Fibroblast of lung (primary cell): ENCODE data around the gene SLC6A20. TPM values are rescaled to one million over a fixed set of nuclear protein-coding genes. Genes with fewer than 3 reads are reported as not detected.

Experiments used
- DNase-seq, 2 donors: peaks; one replicate each; pipeline versions ENCODE4 v3.0.0 to v3.0.0-alpha.2; 2010; ENCODE audit warnings: low read depth in 2 of 2
- H2AFZ ChIP-seq: 2 replicates; pipeline ENCODE4 v1.5.1; 2012; ENCODE audit warnings: low read length, control low read depth, inconsistent platforms
- H3K27ac ChIP-seq: 2 replicates; pipeline ENCODE4 v1.5.1; 2011; ENCODE audit warnings: low read length, control low read depth; ENCODE audit not compliant: insufficient read depth
- H3K27me3 ChIP-seq: 2 replicates; pipeline ENCODE4 v1.5.1; 2011; ENCODE audit warnings: mild to moderate bottlenecking, low read length; ENCODE audit not compliant: control insufficient read depth, insufficient read depth
- H3K36me3 ChIP-seq: 2 replicates; pipeline ENCODE4 v1.5.1; 2011; ENCODE audit warnings: low read length; ENCODE audit not compliant: control insufficient read depth, insufficient read depth
- H3K4me1 ChIP-seq: 2 replicates; pipeline ENCODE4 v1.5.1; 2011; ENCODE audit warnings: low read length; ENCODE audit not compliant: control insufficient read depth, insufficient read depth; ENCODE audit errors: extremely low read depth
- H3K4me2 ChIP-seq: 2 replicates; pipeline ENCODE4 v1.5.1; 2011; ENCODE audit warnings: low read length, control low read depth; ENCODE audit not compliant: insufficient read depth; ENCODE audit errors: extremely low read depth
- H3K4me3 ChIP-seq, 4 experiments: fragments of 200-600 bp in 1 of 4; sonication (generic) in 1 of 4; replicated peaks in 1 of 4; 2 replicates each; pipeline ENCODE4 v1.5.1; 2011 to 2016; ENCODE audit warnings: low read length in 4 of 4, low read depth in 3 of 4, mild to moderate bottlenecking in 3 of 4, control low read depth in 2 of 4, inconsistent platforms in 1 of 4, mixed read lengths in 1 of 4; ENCODE audit not compliant: insufficient read depth in 1 of 4; ENCODE audit errors: control extremely low read depth in 1 of 4
- H3K79me2 ChIP-seq: 2 replicates; pipeline ENCODE4 v1.5.1; 2012; ENCODE audit warnings: mild to moderate bottlenecking, low read length, inconsistent platforms; ENCODE audit not compliant: control insufficient read depth, insufficient read depth
- H3K9ac ChIP-seq: 2 replicates; pipeline ENCODE4 v1.5.1; 2011; ENCODE audit warnings: mild to moderate bottlenecking, low read length, control low read depth; ENCODE audit not compliant: insufficient read depth
- H3K9me3 ChIP-seq: 2 replicates; pipeline ENCODE4 v1.5.1; 2012; ENCODE audit warnings: low read depth, low read length; ENCODE audit not compliant: control insufficient read depth, insufficient read depth
- H4K20me1 ChIP-seq: 2 replicates; pipeline ENCODE4 v1.5.1; 2011; ENCODE audit warnings: low read length; ENCODE audit not compliant: control insufficient read depth, insufficient read depth; ENCODE audit errors: extremely low read depth
- EZH2 ChIP-seq: IDR thresholded peaks from 2 replicates; pipeline ENCODE4 v1.5.1; 2012; ENCODE audit warnings: low read length, control low read depth, mild to moderate bottlenecking; ENCODE audit errors: missing control alignments
- polyA plus RNA-seq, 2 donors: library from polyadenylated mRNA; depleted of rRNA in 1 of 2; stranded (reverse) in 1 of 2; unstranded in 1 of 2; fragments of >200 nt; gene quantifications; 2 replicates each; pipeline ENCODE4 v1.2.1, GENCODE V29; 2011 to 2012; ENCODE audit warnings: missing spikeins in 1 of 2
- total RNA-seq: library from RNA; depleted of rRNA; stranded (reverse); fragments of >200 nt; gene quantifications from 2 replicates; pipeline ENCODE4 v1.2.1, GENCODE V29; 2014
- TF ChIP-seq, protein P1 (sequence below), 2 donors: IDR thresholded peaks in 1 of 2; conservative IDR thresholded peaks in 1 of 2; 1 replicate in 1 of 2; 2 replicates in 1 of 2; pipeline ENCODE4 v1.5.1; 2011 to 2012; ENCODE audit warnings: low read length in 2 of 2, control low read depth in 1 of 2, inconsistent platforms in 1 of 2, low read depth in 1 of 2, mild to moderate bottlenecking in 1 of 2

Gene SLC6A20
- total and polyA plus RNA-seq, 2 donors (not counting 1 experiment from before 2014, with no cell fraction given) = not detected

DNA sequence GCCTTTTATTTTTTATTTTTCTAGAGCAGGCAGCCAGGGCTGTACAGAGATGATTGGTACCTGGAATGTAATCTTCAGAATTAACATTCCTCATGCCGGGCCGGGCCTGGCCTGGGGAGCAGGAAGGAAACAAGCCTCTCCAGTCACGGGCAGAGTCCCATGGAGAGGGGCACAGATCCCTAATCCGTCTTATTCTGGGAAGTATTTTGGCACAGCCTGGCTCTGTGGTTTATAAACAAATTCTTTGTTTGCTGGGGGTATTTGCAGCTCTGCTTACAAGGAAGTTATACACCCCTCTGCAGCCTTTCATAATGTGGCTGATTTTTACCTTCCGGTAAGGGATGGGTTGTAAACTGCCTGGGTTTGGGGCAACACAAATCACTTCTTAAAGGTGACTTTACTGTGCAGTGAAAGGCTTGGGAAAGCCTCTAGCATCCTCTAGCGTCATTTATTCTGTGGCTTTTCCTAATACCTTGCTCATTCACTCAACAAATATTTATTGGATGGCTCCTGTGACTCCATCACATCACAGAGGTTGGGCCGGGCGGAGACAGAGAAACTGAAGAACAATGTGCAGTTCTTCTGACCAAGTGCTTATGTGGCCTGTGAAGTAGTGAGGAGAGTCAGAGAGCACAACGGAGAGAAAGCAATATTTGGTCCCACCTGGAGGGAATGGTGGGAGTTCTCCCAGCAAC, 2.7 kb downstream of the SLC6A20 start:
- peak; percentile 24 for TF ChIP-seq EZH2
- TF ChIP-seq, protein P1, sequence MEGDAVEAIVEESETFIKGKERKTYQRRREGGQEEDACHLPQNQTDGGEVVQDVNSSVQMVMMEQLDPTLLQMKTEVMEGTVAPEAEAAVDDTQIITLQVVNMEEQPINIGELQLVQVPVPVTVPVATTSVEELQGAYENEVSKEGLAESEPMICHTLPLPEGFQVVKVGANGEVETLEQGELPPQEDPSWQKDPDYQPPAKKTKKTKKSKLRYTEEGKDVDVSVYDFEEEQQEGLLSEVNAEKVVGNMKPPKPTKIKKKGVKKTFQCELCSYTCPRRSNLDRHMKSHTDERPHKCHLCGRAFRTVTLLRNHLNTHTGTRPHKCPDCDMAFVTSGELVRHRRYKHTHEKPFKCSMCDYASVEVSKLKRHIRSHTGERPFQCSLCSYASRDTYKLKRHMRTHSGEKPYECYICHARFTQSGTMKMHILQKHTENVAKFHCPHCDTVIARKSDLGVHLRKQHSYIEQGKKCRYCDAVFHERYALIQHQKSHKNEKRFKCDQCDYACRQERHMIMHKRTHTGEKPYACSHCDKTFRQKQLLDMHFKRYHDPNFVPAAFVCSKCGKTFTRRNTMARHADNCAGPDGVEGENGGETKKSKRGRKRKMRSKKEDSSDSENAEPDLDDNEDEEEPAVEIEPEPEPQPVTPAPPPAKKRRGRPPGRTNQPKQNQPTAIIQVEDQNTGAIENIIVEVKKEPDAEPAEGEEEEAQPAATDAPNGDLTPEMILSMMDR (conservative IDR thresholded peaks at IDR 0.05 in 1 of 2, IDR thresholded peaks at IDR 0.05 in 1 of 2; ENCODE audit: low read depth in 1 of 2, low read length in 2 of 2) = no peak
- Histone ChIP-seq H3K9me3 (no peaks in the 10 kb centered on the region), H3K36me3 (no peaks in the 10 kb centered on the region), H4K20me1 (peaks cover 2% of the 10 kb centered on the region), H3K4me2 (no peak overlapping the region), H3K4me1 (peaks cover 4% of the 10 kb centered on the region), H3K27me3 (peaks cover 54% of the 10 kb centered on the region), H3K27ac (no peak overlapping the region), H3K79me2 (no peaks in the 10 kb centered on the region), H3K9ac (no peak overlapping the region), H3K4me3 (no peak overlapping the region), H2AFZ (no peak overlapping the region)
- no peak for DNase-seq

DNA sequence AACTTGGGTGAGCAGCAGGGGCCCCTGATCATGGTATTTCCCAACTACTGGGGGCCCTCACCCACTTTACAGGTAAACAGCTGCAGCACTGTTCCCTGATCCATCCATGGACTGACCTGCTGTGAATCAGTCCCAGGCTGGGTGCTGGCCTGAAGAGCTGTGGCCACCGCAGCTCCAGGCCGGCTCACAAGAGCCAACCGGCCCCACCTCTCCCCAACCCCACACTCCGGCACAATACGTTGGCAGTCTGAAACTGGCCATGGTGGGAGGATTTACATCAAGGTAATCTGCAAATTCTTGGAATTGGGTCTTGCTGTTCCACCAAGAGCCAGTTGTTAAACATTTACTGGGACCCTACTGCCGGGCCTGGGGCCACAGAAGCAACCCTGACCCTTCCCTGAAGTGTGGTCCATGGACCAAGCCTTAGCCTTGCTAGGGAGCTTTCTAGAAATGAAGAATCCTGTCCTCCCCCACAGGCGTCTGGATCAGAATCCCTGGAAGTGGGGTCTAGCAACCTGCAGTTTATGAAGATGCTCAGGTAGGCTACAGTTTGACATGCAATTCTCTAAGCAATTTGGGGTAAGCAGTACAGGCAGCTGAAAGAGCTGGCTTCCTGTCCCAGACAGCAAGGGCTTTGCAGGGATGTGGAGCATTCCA, 3.7 kb downstream of the SLC6A20 start:
- H4K20me1 ChIP-seq = peaks cover 2% of the 10 kb centered on the region
- no peak overlapping the region for H3K9ac ChIP-seq
- no peak for TF ChIP-seq EZH2
- TF ChIP-seq, protein P1 (conservative IDR thresholded peaks at IDR 0.05 in 1 of 2, IDR thresholded peaks at IDR 0.05 in 1 of 2; ENCODE audit: low read depth in 1 of 2, low read length in 2 of 2) = no peak

DNA sequence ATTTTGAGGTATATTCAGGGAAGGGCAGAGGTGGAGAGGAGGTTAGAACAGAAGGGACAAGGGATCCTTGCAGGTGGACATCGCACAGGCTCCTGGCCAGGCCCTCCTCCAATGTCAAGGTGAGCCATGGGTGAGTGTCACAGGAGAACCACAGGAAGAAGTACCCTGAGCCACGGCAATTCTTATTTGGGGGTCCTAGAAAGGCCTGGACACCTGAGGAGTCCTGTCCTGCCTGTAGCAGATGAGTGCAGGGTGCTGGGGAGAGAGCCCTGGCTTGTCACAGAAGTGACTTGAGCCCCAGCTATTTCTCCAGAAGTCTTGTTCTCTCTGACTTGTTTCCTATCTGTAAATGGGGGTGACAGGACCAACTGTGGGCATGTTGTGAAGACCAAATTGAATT, 4.3 kb downstream of the SLC6A20 start:
- TF ChIP-seq EZH2 = no peak
- TF ChIP-seq, protein P1 (conservative IDR thresholded peaks at IDR 0.05 in 1 of 2, IDR thresholded peaks at IDR 0.05 in 1 of 2; ENCODE audit: low read depth in 1 of 2, low read length in 2 of 2) = no peak
- H3K4me3 ChIP-seq = no peak overlapping the region
- H3K27ac ChIP-seq = no peak overlapping the region
- H3K4me1 ChIP-seq = peaks cover 4% of the 10 kb centered on the region
- no peaks in the 10 kb centered on the region for H3K79me2 ChIP-seq
- no peaks in the 10 kb centered on the region for H3K9me3 ChIP-seq
- H3K27me3 ChIP-seq = peaks cover 57% of the 10 kb centered on the region
- H3K36me3 ChIP-seq = no peaks in the 10 kb centered on the region
- no peak for DNase-seq
- H2AFZ ChIP-seq = no peak overlapping the region
- H4K20me1 ChIP-seq = peaks cover 2% of the 10 kb centered on the region
- no peak overlapping the region for H3K4me2 ChIP-seq
- no peak overlapping the region for H3K9ac ChIP-seq

More for the DNA sequence above, 3.7 kb downstream of the SLC6A20 start:
- H3K4me1 ChIP-seq = peaks cover 4% of the 10 kb centered on the region
- no peak overlapping the region for H3K4me2 ChIP-seq
- H3K4me3 ChIP-seq = no peak overlapping the region
- H2AFZ ChIP-seq = no peak overlapping the region
- H3K27ac ChIP-seq = no peak overlapping the region
- H3K9me3 ChIP-seq = no peaks in the 10 kb centered on the region
- DNase-seq = no peak
- H3K36me3 ChIP-seq = no peaks in the 10 kb centered on the region
- H3K27me3 ChIP-seq = peaks cover 57% of the 10 kb centered on the region
- H3K79me2 ChIP-seq = no peaks in the 10 kb centered on the region
